GM10266 (cell line): ENCODE results near the gene ZFAND3.
A peak's percentile ranks its signal among the peaks of the same experiment; 100 is the strongest.

Experiments
- DNase-seq: peaks from one replicate; pipeline ENCODE4 v3.0.0; 2012; ENCODE audit errors: extremely low spot score
- TF ChIP-seq, protein P1 (sequence below): IDR thresholded peaks from 2 replicates; pipeline ENCODE4 v1.5.1; 2012; ENCODE audit warnings: mild to moderate bottlenecking, low read depth; ENCODE audit not compliant: control insufficient read depth, insufficient read depth; ENCODE audit errors: missing control alignments

ZFAND3 gene

DNA sequence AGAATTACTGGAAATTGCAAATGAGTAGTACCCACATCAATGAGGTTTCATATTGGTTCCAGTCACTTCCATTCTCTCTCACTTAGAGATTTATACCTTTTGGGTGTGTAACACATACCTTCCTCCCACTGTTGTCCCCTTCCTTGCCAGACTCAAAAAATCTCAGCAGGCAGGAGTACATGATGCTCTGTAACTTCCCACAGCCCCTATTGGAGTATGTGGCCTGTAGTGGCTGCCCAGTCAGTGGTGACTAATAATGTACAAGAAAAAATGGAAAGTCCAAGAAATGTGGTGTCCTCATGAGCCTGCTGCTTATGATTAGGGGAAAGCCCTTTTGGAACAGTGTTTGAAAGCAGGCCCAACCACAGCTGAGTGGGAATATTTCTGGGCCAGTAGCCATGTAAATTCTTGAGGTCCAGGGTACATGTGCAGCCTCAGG, 312.0 kb downstream of the ZFAND3 start:
- TF ChIP-seq, protein P1, sequence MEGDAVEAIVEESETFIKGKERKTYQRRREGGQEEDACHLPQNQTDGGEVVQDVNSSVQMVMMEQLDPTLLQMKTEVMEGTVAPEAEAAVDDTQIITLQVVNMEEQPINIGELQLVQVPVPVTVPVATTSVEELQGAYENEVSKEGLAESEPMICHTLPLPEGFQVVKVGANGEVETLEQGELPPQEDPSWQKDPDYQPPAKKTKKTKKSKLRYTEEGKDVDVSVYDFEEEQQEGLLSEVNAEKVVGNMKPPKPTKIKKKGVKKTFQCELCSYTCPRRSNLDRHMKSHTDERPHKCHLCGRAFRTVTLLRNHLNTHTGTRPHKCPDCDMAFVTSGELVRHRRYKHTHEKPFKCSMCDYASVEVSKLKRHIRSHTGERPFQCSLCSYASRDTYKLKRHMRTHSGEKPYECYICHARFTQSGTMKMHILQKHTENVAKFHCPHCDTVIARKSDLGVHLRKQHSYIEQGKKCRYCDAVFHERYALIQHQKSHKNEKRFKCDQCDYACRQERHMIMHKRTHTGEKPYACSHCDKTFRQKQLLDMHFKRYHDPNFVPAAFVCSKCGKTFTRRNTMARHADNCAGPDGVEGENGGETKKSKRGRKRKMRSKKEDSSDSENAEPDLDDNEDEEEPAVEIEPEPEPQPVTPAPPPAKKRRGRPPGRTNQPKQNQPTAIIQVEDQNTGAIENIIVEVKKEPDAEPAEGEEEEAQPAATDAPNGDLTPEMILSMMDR = no peak
- peak; percentile 27 for DNase-seq

GRCh38 chr6:38133932-38134703, 314.6 kb downstream of the ZFAND3 start:
- TF ChIP-seq, protein P1 = no peak
- no peak for DNase-seq

DNA sequence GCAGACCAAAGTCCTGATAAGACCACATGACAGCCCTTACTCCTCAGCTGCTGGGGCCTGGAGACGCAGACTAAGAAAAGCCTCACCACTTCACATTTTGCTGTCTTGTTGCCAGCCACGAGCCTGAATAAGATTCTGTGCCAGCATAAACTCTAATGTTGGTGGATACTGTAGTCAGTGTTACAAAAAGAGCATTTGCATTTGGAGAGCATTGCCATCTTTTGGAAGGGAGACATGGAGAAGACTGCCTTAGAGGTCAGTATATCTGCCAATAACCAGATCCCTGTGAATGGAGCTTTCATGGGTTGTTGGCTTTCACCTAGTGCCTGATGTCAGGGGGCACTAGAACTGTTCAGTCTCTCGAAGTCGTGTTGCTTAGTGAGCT, 315.2 kb downstream of the ZFAND3 start:
- TF ChIP-seq, protein P1 = no peak
- no peak for DNase-seq

- DNase-seq = no peak
- TF ChIP-seq, protein P1 = no peak
Measured at GRCh38 chr6:38136547-38136946, 317.0 kb downstream of the ZFAND3 start.

DNA sequence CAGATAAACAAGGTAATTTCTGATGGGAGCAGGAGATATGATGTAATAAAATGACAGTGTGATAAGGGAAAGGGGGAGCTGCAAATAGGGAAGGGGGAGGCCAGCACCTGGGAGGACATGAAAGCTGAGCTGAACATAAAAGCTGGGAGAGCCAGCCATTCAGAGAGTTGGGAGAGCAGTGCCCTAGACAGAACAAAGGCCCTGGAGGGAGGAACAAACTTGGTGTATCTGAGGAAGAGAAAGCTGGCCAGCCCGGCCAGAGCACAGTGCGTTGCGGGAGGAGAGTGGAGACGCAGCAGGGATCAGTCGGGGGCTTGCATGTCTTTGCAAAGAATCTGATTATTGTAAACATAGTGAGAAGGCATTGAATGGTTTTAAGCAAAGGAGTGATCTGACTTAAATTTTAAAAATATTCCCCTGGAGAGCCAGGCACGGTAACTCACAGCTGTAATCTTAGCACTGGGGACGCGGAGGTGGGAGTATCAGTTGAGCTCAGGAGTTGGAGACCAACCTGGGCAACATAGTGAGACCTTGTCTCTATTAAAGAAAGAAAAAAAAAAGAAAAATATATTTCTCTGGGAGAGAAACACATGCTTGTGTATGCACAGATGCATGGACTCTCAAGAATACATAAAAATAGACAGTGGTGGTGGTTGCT, 318.2 kb downstream of the ZFAND3 start:
- TF ChIP-seq, protein P1 = no peak
- DNase-seq = no peak

DNA sequence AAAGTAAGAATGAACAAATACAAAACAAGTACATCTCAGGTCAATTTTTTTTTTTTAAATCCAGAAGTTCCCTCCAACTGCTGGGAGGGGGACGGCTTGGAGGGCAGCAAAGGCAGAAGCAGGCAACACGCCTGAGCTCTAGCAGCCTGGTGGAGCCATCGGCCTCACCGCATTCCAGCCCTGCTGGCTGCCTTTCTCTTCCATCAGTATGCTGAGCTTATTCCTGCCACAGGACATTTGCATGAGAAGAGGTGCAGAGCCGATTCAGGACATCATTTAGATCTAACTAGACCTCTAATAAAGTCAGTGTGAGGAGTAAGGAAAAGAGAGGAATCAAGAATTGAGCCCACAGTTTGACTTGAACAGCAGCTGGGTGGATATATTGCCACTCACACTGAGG, 318.8 kb downstream of the ZFAND3 start:
- TF ChIP-seq, protein P1 = no peak
- DNase-seq = no peak

- TF ChIP-seq, protein P1 = no peak
Measured at GRCh38 chr6:38141085-38141484, 321.6 kb downstream of the ZFAND3 start.

More at GRCh38 chr6:38141085-38141484, 321.6 kb downstream of the ZFAND3 start:
- DNase-seq = no peak
